NB4 (cell line): ENCODE data around the gene SYCP2L.

Experiments
- POLR2A ChIP-seq: IDR thresholded peaks from 2 replicates; pipeline ENCODE4 v1.6.1; 2011; ENCODE audit warnings: mild to moderate bottlenecking; ENCODE audit not compliant: insufficient read length; ENCODE audit errors: extremely low read depth
- TF ChIP-seq, protein P1 (sequence below): IDR thresholded peaks from one replicate; pipeline ENCODE4 v1.5.1; 2012; ENCODE audit warnings: low read depth, low read length

- TF ChIP-seq, protein P1, sequence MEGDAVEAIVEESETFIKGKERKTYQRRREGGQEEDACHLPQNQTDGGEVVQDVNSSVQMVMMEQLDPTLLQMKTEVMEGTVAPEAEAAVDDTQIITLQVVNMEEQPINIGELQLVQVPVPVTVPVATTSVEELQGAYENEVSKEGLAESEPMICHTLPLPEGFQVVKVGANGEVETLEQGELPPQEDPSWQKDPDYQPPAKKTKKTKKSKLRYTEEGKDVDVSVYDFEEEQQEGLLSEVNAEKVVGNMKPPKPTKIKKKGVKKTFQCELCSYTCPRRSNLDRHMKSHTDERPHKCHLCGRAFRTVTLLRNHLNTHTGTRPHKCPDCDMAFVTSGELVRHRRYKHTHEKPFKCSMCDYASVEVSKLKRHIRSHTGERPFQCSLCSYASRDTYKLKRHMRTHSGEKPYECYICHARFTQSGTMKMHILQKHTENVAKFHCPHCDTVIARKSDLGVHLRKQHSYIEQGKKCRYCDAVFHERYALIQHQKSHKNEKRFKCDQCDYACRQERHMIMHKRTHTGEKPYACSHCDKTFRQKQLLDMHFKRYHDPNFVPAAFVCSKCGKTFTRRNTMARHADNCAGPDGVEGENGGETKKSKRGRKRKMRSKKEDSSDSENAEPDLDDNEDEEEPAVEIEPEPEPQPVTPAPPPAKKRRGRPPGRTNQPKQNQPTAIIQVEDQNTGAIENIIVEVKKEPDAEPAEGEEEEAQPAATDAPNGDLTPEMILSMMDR, result no peak
- no peak for TF ChIP-seq POLR2A
These were observed 125.5 kb downstream of the SYCP2L start for GRCh38 chr6:11012295-11012754.
